ENCODE results near the gene RIMS1.

GRCh38 chr6:72083976-72084375 lies 197.6 kb downstream of the RIMS1 start:
- no peak for TF ChIP-seq EZH2 (IDR thresholded peaks at IDR 0.05; ENCODE audit: insufficient read depth, low read length)
- TF ChIP-seq, protein P1, sequence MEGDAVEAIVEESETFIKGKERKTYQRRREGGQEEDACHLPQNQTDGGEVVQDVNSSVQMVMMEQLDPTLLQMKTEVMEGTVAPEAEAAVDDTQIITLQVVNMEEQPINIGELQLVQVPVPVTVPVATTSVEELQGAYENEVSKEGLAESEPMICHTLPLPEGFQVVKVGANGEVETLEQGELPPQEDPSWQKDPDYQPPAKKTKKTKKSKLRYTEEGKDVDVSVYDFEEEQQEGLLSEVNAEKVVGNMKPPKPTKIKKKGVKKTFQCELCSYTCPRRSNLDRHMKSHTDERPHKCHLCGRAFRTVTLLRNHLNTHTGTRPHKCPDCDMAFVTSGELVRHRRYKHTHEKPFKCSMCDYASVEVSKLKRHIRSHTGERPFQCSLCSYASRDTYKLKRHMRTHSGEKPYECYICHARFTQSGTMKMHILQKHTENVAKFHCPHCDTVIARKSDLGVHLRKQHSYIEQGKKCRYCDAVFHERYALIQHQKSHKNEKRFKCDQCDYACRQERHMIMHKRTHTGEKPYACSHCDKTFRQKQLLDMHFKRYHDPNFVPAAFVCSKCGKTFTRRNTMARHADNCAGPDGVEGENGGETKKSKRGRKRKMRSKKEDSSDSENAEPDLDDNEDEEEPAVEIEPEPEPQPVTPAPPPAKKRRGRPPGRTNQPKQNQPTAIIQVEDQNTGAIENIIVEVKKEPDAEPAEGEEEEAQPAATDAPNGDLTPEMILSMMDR (IDR thresholded peaks at IDR 0.05; ENCODE audit: insufficient read depth, low read depth, low read length) = no peak

All from astrocyte (in vitro differentiated cells and primary cell).